ENCODE data around the gene ZNHIT2. TPM values are rescaled to one million over a fixed set of nuclear protein-coding genes. Genes with fewer than 3 reads are reported as not detected.
A peak's percentile ranks its signal among the peaks of the same experiment; 100 is the strongest.

Gene ZNHIT2
- total RNA-seq, 2 experiments from 2014 or later, result 9.0 to 9.5 TPM

DNA sequence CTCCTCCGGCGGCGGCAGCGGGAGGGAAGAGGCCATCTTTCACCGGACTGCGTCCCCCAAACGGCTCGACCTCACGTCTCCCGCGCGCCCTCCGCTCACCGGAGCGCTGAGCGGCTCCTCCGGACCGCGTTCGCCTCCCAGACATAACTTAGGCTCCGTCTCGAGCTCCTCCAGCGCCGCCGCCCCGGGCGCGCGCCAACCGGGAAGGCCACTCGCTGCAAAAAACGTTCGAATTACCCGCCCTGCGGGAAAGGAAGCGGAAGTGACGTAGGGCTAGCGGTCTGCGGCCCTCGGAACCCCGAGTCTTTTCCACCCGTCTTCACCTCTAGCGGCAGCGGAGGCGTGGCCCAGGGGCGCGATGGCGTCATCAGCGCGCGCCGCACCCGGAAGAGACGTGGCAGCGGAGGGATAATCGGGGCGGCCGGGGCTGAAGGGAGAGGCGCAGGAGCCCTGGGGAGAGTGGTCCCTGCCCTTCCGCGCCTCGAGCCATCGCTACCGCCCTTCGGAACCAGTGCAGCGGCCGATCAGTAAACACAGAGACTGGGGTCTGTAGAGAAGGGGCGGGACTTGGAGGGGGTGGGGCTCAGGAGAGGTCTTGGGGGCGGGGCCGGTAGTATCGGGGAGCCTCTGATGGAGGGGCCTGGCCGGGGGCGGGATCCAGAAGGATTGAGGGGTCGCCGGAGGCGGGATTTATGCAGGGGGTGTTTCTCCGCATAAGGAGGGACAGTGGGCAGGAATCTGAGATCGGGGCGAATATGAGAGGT is 33.5 kb downstream of the ZNHIT2 start, which contains the start of the genes CDCA5 and ZFPL1:
CDCA5 (minus strand) TSS at position 207 of the 764 bp plus-strand sequence; CDS start at position 145, 62 bp downstream.
ZFPL1 (plus strand) TSS at position 389 of the 764 bp plus-strand sequence. CDS start 477 bp downstream, outside the sequence.
- peaks cover 44% of the 10 kb centered on the region for H3K36me3 ChIP-seq (ENCODE audit: insufficient read depth, low read length)
- peak within 1 kb of the TSS; percentile 80 for H3K4me3 ChIP-seq (ENCODE audit: low read length)
- peak; percentile 92 to 98 (median 95) for DNase-seq
- H3K9me3 ChIP-seq (ENCODE audit: control insufficient read depth in 1 of 2, insufficient read depth in 1 of 2, low read length in 2 of 2), result no peaks in the 10 kb centered on the region
- H3K4me1 ChIP-seq (ENCODE audit: insufficient read depth, low read length), result peaks cover 21% of the 10 kb centered on the region
- peak within 1 kb of the TSS; percentile 86 to 97 for H3K27ac ChIP-seq (ENCODE audit: low read depth in 1 of 2, low read length in 2 of 2)
- H3K27me3 Mint-ChIP-seq, result no peaks in the 10 kb centered on the region
- TF ChIP-seq, protein P1, sequence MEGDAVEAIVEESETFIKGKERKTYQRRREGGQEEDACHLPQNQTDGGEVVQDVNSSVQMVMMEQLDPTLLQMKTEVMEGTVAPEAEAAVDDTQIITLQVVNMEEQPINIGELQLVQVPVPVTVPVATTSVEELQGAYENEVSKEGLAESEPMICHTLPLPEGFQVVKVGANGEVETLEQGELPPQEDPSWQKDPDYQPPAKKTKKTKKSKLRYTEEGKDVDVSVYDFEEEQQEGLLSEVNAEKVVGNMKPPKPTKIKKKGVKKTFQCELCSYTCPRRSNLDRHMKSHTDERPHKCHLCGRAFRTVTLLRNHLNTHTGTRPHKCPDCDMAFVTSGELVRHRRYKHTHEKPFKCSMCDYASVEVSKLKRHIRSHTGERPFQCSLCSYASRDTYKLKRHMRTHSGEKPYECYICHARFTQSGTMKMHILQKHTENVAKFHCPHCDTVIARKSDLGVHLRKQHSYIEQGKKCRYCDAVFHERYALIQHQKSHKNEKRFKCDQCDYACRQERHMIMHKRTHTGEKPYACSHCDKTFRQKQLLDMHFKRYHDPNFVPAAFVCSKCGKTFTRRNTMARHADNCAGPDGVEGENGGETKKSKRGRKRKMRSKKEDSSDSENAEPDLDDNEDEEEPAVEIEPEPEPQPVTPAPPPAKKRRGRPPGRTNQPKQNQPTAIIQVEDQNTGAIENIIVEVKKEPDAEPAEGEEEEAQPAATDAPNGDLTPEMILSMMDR (IDR thresholded peaks at IDR 0.05), result no peak
- H3K9me3 Mint-ChIP-seq, result no peaks in the 10 kb centered on the region
- H3K27ac Mint-ChIP-seq, result peak within 1 kb of the TSS; percentile 97
- ChIA-PET CTCF (interaction anchor here (1.7 kb wide), 1 partner anchor 70 kb away, joined by 5 read pairs; the partner anchor contains the start of gene ARL2), POLR2A (interaction anchor here (1.0 to 2.2 kb wide), 5 partner anchors 12 to 51 kb away, joined by 3 to 9 read pairs (median 7); partner anchors contain the start of genes FAU, MRPL49, SAC3D1 and TM7SF2)
- peak within 1 kb of the TSS; percentile 98 for H3K4me3 Mint-ChIP-seq
- peaks cover 33% of the 10 kb centered on the region for H3K4me1 Mint-ChIP-seq (ENCODE audit: low read depth)
- ATAC-seq (ENCODE audit: poor library complexity), result peak; percentile 87
- peaks cover 48% of the 10 kb centered on the region for H3K36me3 Mint-ChIP-seq (ENCODE audit: low read depth)
- no peaks in the 10 kb centered on the region for H3K27me3 ChIP-seq (ENCODE audit: control insufficient read depth in 1 of 2, insufficient read depth in 2 of 2, low read length in 2 of 2)
- intact Hi-C loops (cut with DNase I, micrococcal nuclease), result loop anchor here (1.0 to 10.0 kb wide), 9 partner anchors 12 to 1261 kb away; partner anchors contain the start of genes FAU (in 2 of the 2), MRPL49 (in 2 of the 2), VPS51 (in 2 of the 2) and ZNHIT2 (in 2 of the 2)

DNA sequence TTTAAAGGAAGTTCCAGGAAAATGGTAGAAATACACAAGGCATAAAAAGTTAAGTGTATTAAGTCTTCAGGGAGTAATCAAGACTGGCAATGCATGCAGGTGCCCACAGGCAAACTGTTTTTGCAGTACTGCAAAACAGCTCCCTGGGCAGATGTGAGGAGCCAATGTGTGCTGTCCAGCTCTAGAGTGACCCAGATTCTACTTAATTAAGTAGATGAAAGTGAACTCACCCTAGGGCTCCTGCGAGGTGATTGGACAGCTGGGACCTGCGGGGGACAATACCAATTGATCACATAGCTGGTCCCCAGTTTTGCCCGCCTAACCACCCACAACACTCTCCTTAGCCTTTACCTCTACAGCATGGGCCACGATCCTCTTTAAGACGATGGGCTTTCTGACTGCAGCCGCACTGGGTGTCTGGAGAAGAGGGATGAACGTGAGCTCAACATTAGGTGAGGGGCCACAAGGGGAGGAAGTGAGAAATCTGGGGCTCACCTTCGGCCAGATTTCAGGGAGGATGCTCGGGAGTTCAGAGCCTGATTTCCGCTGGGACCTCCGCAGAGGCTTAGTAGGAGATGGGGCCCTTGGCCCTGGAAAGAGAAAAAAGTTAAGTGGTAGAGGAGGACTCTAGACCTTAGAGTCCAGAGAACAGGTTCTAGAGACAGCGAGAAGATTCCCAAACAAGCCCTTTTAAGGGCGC is 34.2 kb downstream of the ZNHIT2 start:
- peaks cover 38% of the 10 kb centered on the region for H3K4me1 Mint-ChIP-seq (ENCODE audit: low read depth)
- POLR2A ChIA-PET, result interaction anchor here (0.9 to 2.2 kb wide), 6 partner anchors 13 to 52 kb away, joined by 3 to 9 read pairs (median 6); partner anchors contain the start of genes FAU, MRPL49, SAC3D1 and TM7SF2
- DNase-seq (no peak), ATAC-seq (ENCODE audit: poor library complexity) (no peak)
- intact Hi-C loops (cut with DNase I, micrococcal nuclease), result loop anchor here in 1 of 2 experiments (5.0 to 10.0 kb wide), 3 partner anchors 161 to 1262 kb away; partner anchors contain the start of genes B4GAT1, BRMS1, CDC42BPG and PPP2R5B
- H3K36me3 Mint-ChIP-seq (ENCODE audit: low read depth), result peaks cover 41% of the 10 kb centered on the region
- CTCF ChIA-PET, result interaction anchor here (0.9 to 1.7 kb wide), 2 partner anchors 11 to 69 kb away, joined by 4 to 5 read pairs; partner anchors contain the start of gene ARL2
- peaks cover 28% of the 10 kb centered on the region for H3K4me1 ChIP-seq (ENCODE audit: insufficient read depth, low read length)
- H3K9me3 Mint-ChIP-seq, result no peaks in the 10 kb centered on the region
- TF ChIP-seq, protein P1 (IDR thresholded peaks at IDR 0.05), result no peak
- no peaks in the 10 kb centered on the region for H3K27me3 Mint-ChIP-seq
- peak overlapping the region; percentile 98 for H3K4me3 Mint-ChIP-seq
- no peaks in the 10 kb centered on the region for H3K9me3 ChIP-seq (ENCODE audit: control insufficient read depth in 1 of 2, insufficient read depth in 1 of 2, low read length in 2 of 2)
- peaks cover 37% of the 10 kb centered on the region for H3K36me3 ChIP-seq (ENCODE audit: insufficient read depth, low read length)
- peak overlapping the region; percentile 97 for H3K27ac Mint-ChIP-seq
- H3K4me3 ChIP-seq (ENCODE audit: low read length), result peak overlapping the region; percentile 80
- peak overlapping the region; percentile 86 to 97 for H3K27ac ChIP-seq (ENCODE audit: low read depth in 1 of 2, low read length in 2 of 2)
- H3K27me3 ChIP-seq (ENCODE audit: control insufficient read depth in 1 of 2, insufficient read depth in 2 of 2, low read length in 2 of 2), result no peaks in the 10 kb centered on the region

DNA sequence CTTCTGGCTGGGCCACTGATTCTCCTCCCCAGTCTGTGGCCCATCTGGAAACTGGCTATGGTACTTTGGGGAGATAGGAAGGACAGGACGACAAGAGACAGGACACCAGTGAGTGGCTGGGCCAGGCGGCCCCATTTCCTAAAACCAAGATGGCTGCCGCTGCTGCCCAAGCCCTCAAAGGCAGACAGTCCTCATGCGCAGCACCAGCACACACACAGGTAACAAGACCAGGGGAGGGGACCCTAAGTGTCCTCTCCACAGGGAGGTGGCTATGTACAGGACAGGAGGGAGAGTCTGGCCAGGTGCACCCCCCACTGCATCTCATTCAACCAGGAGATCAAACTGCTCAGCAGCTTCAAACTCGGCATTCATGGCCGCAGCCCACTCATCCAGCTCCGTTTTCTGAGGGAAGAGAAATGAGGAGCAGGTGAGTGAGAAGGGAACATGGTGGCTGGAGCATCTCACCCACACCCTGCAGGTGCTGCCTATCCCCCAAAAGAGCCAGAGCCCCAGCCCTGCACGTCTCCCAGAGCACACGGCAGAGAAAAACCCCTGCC is 38.6 kb downstream of the ZNHIT2 start:
- Mint-ChIP-seq H3K27me3 (no peaks in the 10 kb centered on the region), H3K4me1 (ENCODE audit: low read depth) (peaks cover 20% of the 10 kb centered on the region), H3K4me3 (no peak overlapping the region), H3K36me3 (ENCODE audit: low read depth) (peaks cover 2% of the 10 kb centered on the region), H3K9me3 (no peaks in the 10 kb centered on the region), H3K27ac (peak overlapping the region; percentile 37)
- Histone ChIP-seq H3K36me3 (ENCODE audit: insufficient read depth, low read length) (no peaks in the 10 kb centered on the region), H3K27me3 (ENCODE audit: control insufficient read depth in 1 of 2, insufficient read depth in 2 of 2, low read length in 2 of 2) (no peaks in the 10 kb centered on the region), H3K9me3 (ENCODE audit: control insufficient read depth in 1 of 2, insufficient read depth in 1 of 2, low read length in 2 of 2) (no peaks in the 10 kb centered on the region), H3K27ac (ENCODE audit: low read depth in 1 of 2, low read length in 2 of 2) (no peak overlapping the region), H3K4me1 (ENCODE audit: insufficient read depth, low read length) (peaks cover 20% of the 10 kb centered on the region), H3K4me3 (ENCODE audit: low read length) (no peak overlapping the region)
- ChIA-PET POLR2A (no interaction called here), CTCF (interaction anchor here (0.9 to 1.0 kb wide), 3 partner anchors 17 to 235 kb away, joined by 3 to 4 read pairs (median 3); partner anchors contain the start of genes ARL2, CDC42BPG and VPS51)
- TF ChIP-seq, protein P1 (IDR thresholded peaks at IDR 0.05), result no peak
- ATAC-seq (ENCODE audit: poor library complexity), result no peak
- DNase-seq, result no peak
- intact Hi-C loops (cut with DNase I, micrococcal nuclease), result loop anchor here (1.0 kb wide), 3 partner anchors 52 to 66 kb away; partner anchors contain the start of genes ARL2 (in 1 of the 2) and SNX15 (in 1 of the 2)
